GM12878 (cell line): ENCODE measurements around the gene LAD1. TPM values are rescaled to one million over a fixed set of nuclear protein-coding genes. Genes with fewer than 3 reads are reported as not detected.

Experiments used
- ATAC-seq: fragments of 200-7000 bp; cut with Tn5 transposase; 3 replicates; pipeline ENCODE4 v1.9.1; 2020; ENCODE audit warnings: mild to moderate bottlenecking, moderate library complexity
- BruUV-seq: library from RNA; stranded (reverse); fragments of 400-500 nt; replicated peaks from 2 replicates; lab custom pipeline; 2021; lab: Mats Ljungman, UMichigan
- CTCF ChIA-PET: fragments of 300-600 bp; sonication (Branson Sonifier 250); formaldehyde crosslinking; extraction: SDS; loops from one replicate; lab custom pipeline; 2021; ENCODE audit warnings: inconsistent platforms; lab: Yijun Ruan, JAX
- POLR2A ChIA-PET: fragments of 350-600 bp; formaldehyde crosslinking; extraction: SDS; loops from one replicate; lab custom pipeline; 2021; ENCODE audit warnings: inconsistent platforms; lab: Charles Lee
- RAD21 ChIA-PET: fragments of 300-600 bp; sonication (Branson Sonifier 250); formaldehyde crosslinking; loops from one replicate; lab custom pipeline; 2023; ENCODE audit warnings: antibody characterized with exemption; ENCODE audit not compliant: unreplicated experiment; lab: Charles Lee
- SMC1A ChIA-PET: fragments of 300-600 bp; sonication (Branson Sonifier 250); formaldehyde crosslinking; loops from one replicate; lab custom pipeline; 2023; ENCODE audit not compliant: unreplicated experiment, uncharacterized antibody; lab: Charles Lee
- DNase-seq: peaks from one replicate; pipeline ENCODE4 v3.0.0-alpha.2; 2011; ENCODE audit warnings: low read depth, low spot score
- FAIRE-seq: peaks from 3 replicates; lab custom pipeline; 2011; peaks lifted over from hg19 to GRCh38; lab: Jason Lieb, UNC
- H2AFZ ChIP-seq: 2 replicates; pipeline ENCODE4 v1.6.0; 2011; ENCODE audit warnings: low read depth, low read length, control low read depth; ENCODE audit not compliant: control insufficient read depth
- H3K27ac ChIP-seq: 2 replicates; pipeline ENCODE4 v1.5.1; 2011; ENCODE audit warnings: control low read depth; ENCODE audit not compliant: control insufficient read depth, insufficient read depth
- H3K27me3 ChIP-seq, 2 experiments: replicated peaks in 1 of 2; 2 replicates each; pipeline versions ENCODE4 v1.6.0 to v1.6.1; 2011; ENCODE audit warnings: low read length in 1 of 2; ENCODE audit not compliant: control insufficient read depth in 2 of 2, insufficient read depth in 2 of 2
- H3K36me3 ChIP-seq, 2 experiments: 2 replicates each; pipeline ENCODE4 v1.5.1; 2011; ENCODE audit warnings: low read length in 1 of 2; ENCODE audit not compliant: control insufficient read depth in 2 of 2, insufficient read depth in 2 of 2
- H3K4me1 ChIP-seq: 2 replicates; pipeline ENCODE4 v1.6.1; 2011; ENCODE audit warnings: mild to moderate bottlenecking, low read length, moderate library complexity, mixed read lengths; ENCODE audit not compliant: control insufficient read depth, insufficient read depth
- H3K4me2 ChIP-seq: 2 replicates; pipeline ENCODE4 v1.6.0; 2011; ENCODE audit warnings: control low read depth; ENCODE audit not compliant: control insufficient read depth, insufficient read depth
- H3K4me3 ChIP-seq: fragments of 200-600 bp; sonication (generic); 2 replicates; pipeline ENCODE4 v1.5.1; 2016
- H3K79me2 ChIP-seq: 2 replicates; pipeline ENCODE4 v1.6.0; 2011; ENCODE audit warnings: low read length; ENCODE audit not compliant: control insufficient read depth, insufficient read depth
- H3K9ac ChIP-seq: 2 replicates; pipeline ENCODE4 v1.8.0; 2011; ENCODE audit warnings: low read length, control low read depth, mixed read lengths; ENCODE audit not compliant: control insufficient read depth, insufficient read depth
- H3K9me3 ChIP-seq: replicated peaks from 3 replicates; pipeline ENCODE4 v1.5.1; 2011; ENCODE audit warnings: mild to moderate bottlenecking, low read length; ENCODE audit not compliant: control insufficient read depth, insufficient read depth
- H4K20me1 ChIP-seq: 2 replicates; pipeline ENCODE4 v1.6.0; 2011; ENCODE audit not compliant: control insufficient read depth, insufficient read depth
- BCL11A ChIP-seq: IDR thresholded peaks from 2 replicates; pipeline ENCODE4 v1.6.1; 2011; ENCODE audit warnings: low read depth, low read length
- EED ChIP-seq: sonication (generic); IDR thresholded peaks from 2 replicates; pipeline ENCODE4 v1.6.1; 2016; ENCODE audit warnings: antibody characterized with exemption, low read depth
- MEF2B ChIP-seq: fragments of 450-650 bp; IDR thresholded peaks from 2 replicates; pipeline ENCODE4 v1.6.1; 2018; ENCODE audit warnings: mild to moderate bottlenecking, moderate library complexity; ENCODE audit not compliant: partially characterized antibody, poor library complexity, severe bottlenecking
- PAX8 ChIP-seq: fragments of 450-650 bp; IDR thresholded peaks from 2 replicates; pipeline ENCODE4 v1.6.1; 2017; ENCODE audit warnings: mild to moderate bottlenecking, moderate library complexity
- RAD21 ChIP-seq: IDR thresholded peaks from 2 replicates; pipeline ENCODE4 v1.6.1; 2011; ENCODE audit warnings: mild to moderate bottlenecking, low read depth, low read length, moderate library complexity; ENCODE audit not compliant: insufficient read depth
- RB1 ChIP-seq: fragments of 450-650 bp; formaldehyde crosslinking; IDR thresholded peaks from 2 replicates; pipeline ENCODE4 v1.6.1; 2017; ENCODE audit warnings: mild to moderate bottlenecking, borderline replicate concordance
- SIN3A ChIP-seq: IDR thresholded peaks from 2 replicates; pipeline ENCODE4 v1.6.1; 2012; ENCODE audit warnings: low read depth, low read length, improper control_type of control experiment
- SIX5 ChIP-seq: IDR thresholded peaks from 2 replicates; pipeline ENCODE4 v1.6.1; 2011; ENCODE audit warnings: mild to moderate bottlenecking, low read depth, low read length, moderate library complexity; ENCODE audit not compliant: severe bottlenecking
- SMARCA5 ChIP-seq: fragments of 450-650 bp; IDR thresholded peaks from 2 replicates; pipeline ENCODE4 v1.6.1; 2017; ENCODE audit warnings: mild to moderate bottlenecking
- SMC3 ChIP-seq: IDR thresholded peaks from 2 replicates; pipeline ENCODE4 v1.6.1; 2011; ENCODE audit warnings: low read length, improper control_type of control experiment, borderline replicate concordance
- SPI1 ChIP-seq: IDR thresholded peaks from 2 replicates; pipeline ENCODE4 v1.6.1; 2011; ENCODE audit warnings: low read depth, mild to moderate bottlenecking, low read length, moderate library complexity, borderline replicate concordance; ENCODE audit not compliant: insufficient read depth
- TAF1 ChIP-seq: IDR thresholded peaks from 2 replicates; pipeline ENCODE4 v1.6.1; 2011; ENCODE audit warnings: mild to moderate bottlenecking, low read depth, low read length, borderline replicate concordance
- TBL1XR1 ChIP-seq: IDR thresholded peaks from 2 replicates; pipeline ENCODE4 v1.6.1; 2012; ENCODE audit warnings: low read depth, low read length, improper control_type of control experiment
- ZNF24 ChIP-seq: fragments of 450-650 bp; IDR thresholded peaks from 2 replicates; pipeline ENCODE4 v1.6.1; 2017; ENCODE audit warnings: antibody characterized with exemption, mild to moderate bottlenecking
- ZNF622 ChIP-seq: fragments of 450-650 bp; IDR thresholded peaks from 2 replicates; pipeline ENCODE4 v1.6.1; 2017; ENCODE audit warnings: mild to moderate bottlenecking, inconsistent platforms
- WGBS: methylation state at CpG from one replicate; pipeline ENCODE4 v1.1.6; 2016; ENCODE audit warnings: low lambda C conversion rate; ENCODE audit not compliant: insufficient replicate concordance, insufficient coverage; ENCODE audit errors: missing lambda C conversion rate; 5-methylcytosine and 5-hydroxymethylcytosine counted together
- in situ Hi-C: fragments of 300-500 bp; cut with MboI; formaldehyde crosslinking; loops from 9 replicates; pipeline ENCODE4 v1.14.3; 2018; ENCODE audit warnings: mixed read lengths
- intact Hi-C: fragments of 100-400 bp; cut with micrococcal nuclease; formaldehyde crosslinking; loops from one replicate; pipeline ENCODE4 v1.14.2; 2022; ENCODE audit not compliant: unreplicated experiment
- polyA plus RNA-seq, 11 experiments: library from polyadenylated mRNA; depleted of rRNA in 4 of 11; unstranded in 6 of 11; stranded (reverse) in 5 of 11; fragments of >200 nt; fragmentation: Nextera tagmentation in 4 of 11; fragmentation: Illumina TruSeq in 1 of 11; extraction: Ambion mirVana in 4 of 11; extraction: Trizol in 1 of 11; gene quantifications; 1 replicate in 1 of 11; 2 replicates in 10 of 11; pipeline versions ENCODE4 v1.2.1 to v1.2.3, GENCODE V29; 2011 to 2016; ENCODE audit warnings: inconsistent platforms in 2 of 11, missing spikeins in 2 of 11, low read depth in 1 of 11
- total RNA-seq, 4 experiments: library from RNA; depleted of rRNA in 3 of 4; stranded (reverse); fragments of >200 nt in 3 of 4; fragmentation: Illumina TruSeq in 1 of 4; extraction: Trizol in 1 of 4; gene quantifications; 2 replicates each; pipeline versions ENCODE4 v1.2.1 to v1.2.3, GENCODE V29; 2013 to 2021

LAD1 gene
- total and polyA plus RNA-seq, 10 of the 15 experiments (the other 5 are each of a cell fraction or from before 2014, with no cell fraction given): 0.05 to 0.48 (median 0.32) TPM; not detected in 3

- Histone ChIP-seq H3K27ac (no peak overlapping the region), H3K9me3 (no peaks in the 10 kb centered on the region), H3K79me2 (no peaks in the 10 kb centered on the region), H3K36me3 (no peaks in the 10 kb centered on the region), H4K20me1 (no peaks in the 10 kb centered on the region), H3K4me1 (no peaks in the 10 kb centered on the region), H3K27me3 (no peaks in the 10 kb centered on the region; a peak in 1 of 4 replicates), H3K4me2 (no peak overlapping the region), H3K4me3 (no peak overlapping the region), H2AFZ (no peak overlapping the region), H3K9ac (no peak overlapping the region)
- RAD21 ChIA-PET: interaction anchor here (0.8 to 17.4 kb wide), 13 partner anchors 8 to 414 kb away, joined by 3 to 340 read pairs (median 7); partner anchors contain the start of gene TNNI1
- DNase-seq: no peak
- SMC1A ChIA-PET: interaction anchor here (1.1 to 19.4 kb wide), 13 partner anchors 9 to 126 kb away, joined by 3 to 374 read pairs (median 8); partner anchors contain the start of genes PHLDA3 and TNNI1
- in situ Hi-C loops (no loop called here), intact Hi-C loops (no loop called here)
- POLR2A ChIA-PET: interaction anchor here (1.2 to 18.2 kb wide), 3 partner anchors 10 to 35 kb away, joined by 3 to 228 read pairs (median 13); no protein-coding TSS in a partner anchor
- no peak for FAIRE-seq
- CTCF ChIA-PET: interaction anchor here (0.7 to 17.8 kb wide), 19 partner anchors 9 to 371 kb away, joined by 3 to 623 read pairs (median 7); partner anchors contain the start of genes PHLDA3 and TNNI1
- BruUV-seq: no TSS peak
- 41% methylated on average over 3 of the region's 8 CpGs for WGBS
- TF ChIP-seq BCL11A: no peak
- TF ChIP-seq ZNF622: no peak
- no peak for TF ChIP-seq EED
- ATAC-seq: peak; percentile 31; the same call in 2 of the 3 replicates
These were observed 12.9 kb downstream of the LAD1 start for GRCh38 chr1:201386208-201386607.

- ATAC-seq (peak; percentile 99), FAIRE-seq (peak; percentile 65), DNase-seq (no peak)
- Histone ChIP-seq H3K4me1 (no peaks in the 10 kb centered on the region), H4K20me1 (no peaks in the 10 kb centered on the region), H3K9ac (no peak overlapping the region), H3K4me2 (no peak overlapping the region), H2AFZ (no peak overlapping the region), H3K79me2 (no peaks in the 10 kb centered on the region), H3K27ac (no peak overlapping the region), H3K4me3 (no peak overlapping the region), H3K9me3 (no peaks in the 10 kb centered on the region), H3K27me3 (no peaks in the 10 kb centered on the region; a peak in 1 of 4 replicates), H3K36me3 (no peaks in the 10 kb centered on the region)
- BruUV-seq: no TSS peak
- SMC1A ChIA-PET: interaction anchor here (1.1 to 19.4 kb wide), 13 partner anchors 10 to 127 kb away, joined by 3 to 374 read pairs (median 8); partner anchors contain the start of genes PHLDA3 and TNNI1
- CTCF ChIA-PET: interaction anchor here (0.7 to 17.8 kb wide), 22 partner anchors 9 to 370 kb away, joined by 3 to 623 read pairs (median 6); partner anchors contain the start of genes PHLDA3 and TNNI1
- RAD21 ChIA-PET: interaction anchor here (1.0 to 17.4 kb wide), 12 partner anchors 9 to 127 kb away, joined by 3 to 340 read pairs (median 8); partner anchors contain the start of gene TNNI1
- WGBS: 18% methylated on average over 8 of the region's 8 CpGs
- POLR2A ChIA-PET: interaction anchor here (1.2 to 18.2 kb wide), 3 partner anchors 11 to 35 kb away, joined by 3 to 228 read pairs (median 13); no protein-coding TSS in a partner anchor
- intact Hi-C loops: loop anchor here (1.0 kb wide), 1 partner anchor 23 kb away; no protein-coding TSS in a partner anchor
- in situ Hi-C loops: no loop called here
- TF ChIP-seq ZNF24: peak; percentile 36; the same call in 1 of the 2 replicates
- peak; percentile 29 for TF ChIP-seq MEF2B
- TF ChIP-seq TAF1: no peak
- TF ChIP-seq PAX8: no peak
- TF ChIP-seq SPI1: no peak
- TF ChIP-seq SIX5: no peak
- TF ChIP-seq RAD21: peak; percentile 78
- no peak for TF ChIP-seq SIN3A
- TF ChIP-seq SMARCA5: peak; percentile 80; the same call in 1 of the 2 replicates
- TF ChIP-seq TBL1XR1: no peak
- TF ChIP-seq SMC3: peak; percentile 65
- no peak for TF ChIP-seq RB1
These were observed 13.7 kb downstream of the LAD1 start for GRCh38 chr1:201385299-201385891.
